H1 (cell line): ENCODE measurements around the gene CACNB4. TPM values are rescaled to one million over a fixed set of nuclear protein-coding genes. Genes with fewer than 3 reads are reported as not detected.

Experiments used
- CTCF ChIA-PET: fragments of 300-600 bp; sonication (Branson Sonifier 250); formaldehyde crosslinking; loops from one replicate; lab custom pipeline; 2021; ENCODE audit not compliant: partially characterized antibody; lab: Charles Lee
- POLR2A ChIA-PET: fragments of 300-600 bp; sonication (Branson Sonifier 250); formaldehyde crosslinking; loops from one replicate; lab custom pipeline; 2021; ENCODE audit warnings: inconsistent platforms; ENCODE audit not compliant: partially characterized antibody; lab: Charles Lee
- DNase-seq, 2 experiments: peaks; one replicate each; pipeline versions ENCODE4 v3.0.0 to v3.0.0-alpha.2; 2010 to 2022; ENCODE audit warnings: low spot score in 2 of 2, low read depth in 1 of 2, mixed read lengths in 1 of 2
- FAIRE-seq: peaks from 2 replicates; lab custom pipeline; 2011; peaks lifted over from hg19 to GRCh38; lab: Jason Lieb, UNC
- H2AFZ ChIP-seq: 2 replicates; pipeline ENCODE4 v1.8.1; 2012; ENCODE audit warnings: low read length, inconsistent platforms
- H2AK5ac ChIP-seq: 2 replicates; pipeline ENCODE4 v1.6.1; 2013; ENCODE audit warnings: low read depth, low read length
- H2BK120ac ChIP-seq: replicated peaks from 2 replicates; pipeline ENCODE3; 2013; ENCODE audit warnings: low read depth, low read length, inconsistent platforms
- H2BK12ac ChIP-seq: 2 replicates; pipeline ENCODE4 v1.6.1; 2013; ENCODE audit warnings: low read depth, low read length
- H2BK15ac ChIP-seq: 2 replicates; pipeline ENCODE4 v1.6.1; 2013; ENCODE audit warnings: low read length
- H2BK20ac ChIP-seq: 2 replicates; pipeline ENCODE4 v1.6.1; 2013; ENCODE audit warnings: low read length
- H2BK5ac ChIP-seq: 2 replicates; pipeline ENCODE4 v1.6.1; 2013; ENCODE audit warnings: low read depth, low read length
- H3K14ac ChIP-seq: 2 replicates; pipeline ENCODE4 v1.6.1; 2013; ENCODE audit warnings: inconsistent platforms; ENCODE audit not compliant: insufficient read length
- H3K18ac ChIP-seq: 2 replicates; pipeline ENCODE4 v1.6.1; 2013; ENCODE audit warnings: low read length; ENCODE audit errors: extremely low read depth
- H3K23ac ChIP-seq: 2 replicates; pipeline ENCODE4 v1.6.1; 2013; ENCODE audit warnings: inconsistent platforms; ENCODE audit not compliant: insufficient read length
- H3K23me2 ChIP-seq: 2 replicates; pipeline ENCODE4 v1.6.1; 2013; ENCODE audit warnings: low read depth, low read length
- H3K27ac ChIP-seq: 2 replicates; pipeline ENCODE4 v1.6.1; 2011; ENCODE audit warnings: low read depth, low read length, inconsistent platforms
- H3K27me3 ChIP-seq, 4 experiments: replicated peaks in 1 of 4; 1 replicate in 1 of 4; 2 replicates in 3 of 4; pipeline versions ENCODE4 v1.6.1 to v1.8.1; 2011 to 2013; ENCODE audit warnings: low read length in 3 of 4, mild to moderate bottlenecking in 3 of 4, inconsistent platforms in 2 of 4, mixed read lengths in 2 of 4, moderate library complexity in 1 of 4; ENCODE audit not compliant: control insufficient read depth in 3 of 4, insufficient read depth in 3 of 4; ENCODE audit errors: extremely low read depth in 1 of 4
- H3K36me3 ChIP-seq, 4 experiments: 2 replicates each; pipeline versions ENCODE4 v1.6.1 to v1.8.1; 2011 to 2013; ENCODE audit warnings: mild to moderate bottlenecking in 4 of 4, low read length in 3 of 4, moderate library complexity in 2 of 4, control low read depth in 1 of 4, inconsistent platforms in 1 of 4; ENCODE audit not compliant: insufficient read depth in 4 of 4, control insufficient read depth in 2 of 4
- H3K4ac ChIP-seq: replicated peaks from 2 replicates; pipeline ENCODE3; 2013; ENCODE audit warnings: low read length, low read depth, mixed read lengths, inconsistent platforms; ENCODE audit not compliant: insufficient read length
- H3K4me1 ChIP-seq, 4 experiments: replicated peaks in 1 of 4; 1 replicate in 1 of 4; 2 replicates in 3 of 4; pipeline versions ENCODE4 v1.6.1 to v1.8.1; 2011 to 2013; ENCODE audit warnings: low read length in 3 of 4, inconsistent platforms in 2 of 4, mixed read lengths in 1 of 4; ENCODE audit not compliant: insufficient read depth in 4 of 4, control insufficient read depth in 3 of 4
- H3K4me2 ChIP-seq, 2 experiments: 2 replicates each; pipeline versions ENCODE4 v1.6.1 to v1.8.1; 2011 to 2013; ENCODE audit warnings: low read depth in 2 of 2, low read length in 2 of 2, control low read depth in 1 of 2, inconsistent platforms in 1 of 2, mild to moderate bottlenecking in 1 of 2; ENCODE audit not compliant: insufficient read depth in 1 of 2
- H3K4me3 ChIP-seq, 4 experiments: fragments of 200-600, 300-600 bp in 1 of 4; sonication (generic), shearing (Covaris generic), sonication (Bioruptor Twin) in 1 of 4; 2 replicates each; pipeline versions ENCODE4 v1.5.1 to v1.8.1; 2011 to 2016; ENCODE audit warnings: low read length in 4 of 4, low read depth in 3 of 4, control low read depth in 2 of 4, inconsistent platforms in 2 of 4, mild to moderate bottlenecking in 2 of 4, mixed read lengths in 1 of 4, moderate library complexity in 1 of 4; ENCODE audit not compliant: insufficient read depth in 2 of 4; ENCODE audit errors: extremely low read depth in 1 of 4
- H3K56ac ChIP-seq: replicated peaks from 2 replicates; pipeline ENCODE3; 2013; ENCODE audit warnings: low read depth, mild to moderate bottlenecking, mixed read lengths, low read length, inconsistent platforms; ENCODE audit not compliant: insufficient read length
- H3K79me1 ChIP-seq: 2 replicates; pipeline ENCODE4 v1.6.1; 2013; ENCODE audit warnings: low read depth, low read length, control low read depth
- H3K79me2 ChIP-seq, 2 experiments: 2 replicates each; pipeline versions ENCODE4 v1.6.1 to v1.8.1; 2012 to 2013; ENCODE audit warnings: low read length in 2 of 2, mild to moderate bottlenecking in 2 of 2, inconsistent platforms in 1 of 2; ENCODE audit not compliant: insufficient read depth in 2 of 2, control insufficient read depth in 1 of 2
- H3K9ac ChIP-seq, 4 experiments: replicated peaks in 1 of 4; 1 replicate in 1 of 4; 2 replicates in 3 of 4; pipeline versions ENCODE4 v1.6.1 to v1.8.1; 2011 to 2013; ENCODE audit warnings: low read depth in 3 of 4, low read length in 3 of 4, control low read depth in 2 of 4, mild to moderate bottlenecking in 2 of 4, moderate library complexity in 2 of 4, inconsistent platforms in 1 of 4; ENCODE audit errors: extremely low read depth in 1 of 4
- H3K9me3 ChIP-seq, 2 experiments: 2 replicates each; pipeline versions ENCODE4 v1.6.1 to v1.8.1; 2012 to 2013; ENCODE audit warnings: mild to moderate bottlenecking in 2 of 2, moderate library complexity in 2 of 2, control low read depth in 1 of 2, inconsistent platforms in 1 of 2, low read depth in 1 of 2, low read length in 1 of 2, mixed read lengths in 1 of 2; ENCODE audit not compliant: insufficient read depth in 2 of 2
- H4K20me1 ChIP-seq, 2 experiments: replicated peaks in 1 of 2; 2 replicates each; pipeline versions ENCODE3 to v1.8.1; 2011 to 2013; ENCODE audit warnings: inconsistent platforms in 2 of 2, low read length in 2 of 2, mild to moderate bottlenecking in 1 of 2; ENCODE audit not compliant: insufficient read depth in 2 of 2, control insufficient read depth in 1 of 2
- H4K5ac ChIP-seq: 2 replicates; pipeline ENCODE4 v1.6.1; 2013; ENCODE audit warnings: low read length, low read depth, mixed read lengths, inconsistent platforms; ENCODE audit not compliant: insufficient read length
- H4K8ac ChIP-seq: 2 replicates; pipeline ENCODE4 v1.8.0; 2013; ENCODE audit warnings: mild to moderate bottlenecking, moderate library complexity, low read length, inconsistent platforms; ENCODE audit not compliant: insufficient read depth; ENCODE audit errors: extremely low read depth
- H4K91ac ChIP-seq: replicated peaks from 2 replicates; pipeline ENCODE3; 2013; ENCODE audit warnings: low read length, mixed read lengths, inconsistent platforms; ENCODE audit not compliant: insufficient read length
- EGR1 ChIP-seq: IDR thresholded peaks from 2 replicates; pipeline ENCODE4 v1.6.1; 2011; ENCODE audit warnings: low read depth, low read length, borderline replicate concordance
- EZH2 ChIP-seq: fragments of 200-600 bp; sonication (generic); IDR thresholded peaks from 2 replicates; pipeline ENCODE4 v1.7.1; 2012; ENCODE audit warnings: low read depth, mild to moderate bottlenecking, moderate library complexity, low read length, inconsistent platforms; ENCODE audit not compliant: severe bottlenecking
- KDM1A ChIP-seq: fragments of 200-600, 300-600 bp; sonication (generic); IDR thresholded peaks from 2 replicates; pipeline ENCODE4 v1.7.1; 2016; ENCODE audit warnings: mild to moderate bottlenecking, low read length, borderline replicate concordance
- POLR2AphosphoS5 ChIP-seq: IDR thresholded peaks from 2 replicates; pipeline ENCODE4 v1.6.1; 2011; ENCODE audit warnings: low read depth, low read length
- SUZ12 ChIP-seq: fragments of 200-600 bp; sonication (generic); IDR thresholded peaks from 2 replicates; pipeline ENCODE4 v1.6.1; 2012; ENCODE audit warnings: mild to moderate bottlenecking, inconsistent platforms, low read length, moderate library complexity, mixed read lengths
- WGBS, 2 experiments: shearing (Covaris generic) in 1 of 2; methylation state at CpG; one replicate each; pipeline versions ENCODE4 v1.1.6 to v1.1.7; 2013 to 2015; ENCODE audit warnings: low lambda C conversion rate in 2 of 2, mixed read lengths in 2 of 2, inconsistent platforms in 1 of 2, low coverage in 1 of 2, missing lambda C conversion rate in 1 of 2; ENCODE audit not compliant: insufficient replicate concordance in 2 of 2, insufficient coverage in 1 of 2, insufficient read length in 1 of 2; ENCODE audit errors: extremely low coverage in 1 of 2, missing lambda C conversion rate in 1 of 2; 5-methylcytosine and 5-hydroxymethylcytosine counted together
- polyA plus RNA-seq, 7 experiments: library from polyadenylated mRNA; depleted of rRNA in 3 of 7; stranded (reverse) in 5 of 7; unstranded in 2 of 7; fragments of >200 nt in 5 of 7; fragments of 200-250 nt in 2 of 7; gene quantifications; 1 replicate in 5 of 7; 2 replicates in 1 of 7; 4 replicates in 1 of 7; pipeline versions ENCODE4 v1.2.1 to v1.2.3, GENCODE V29; 2011 to 2013; ENCODE audit warnings: missing spikeins in 2 of 7, mixed read lengths in 2 of 7
- total RNA-seq: library from RNA; stranded (reverse); fragmentation: NEBNext Ultra II Directional; extraction: Animal tissue kit (Norgen Biotek cat#: 25700); gene quantifications from 2 replicates; pipeline ENCODE4 v1.2.1, GENCODE V29; 2021

CACNB4 gene
- total and polyA plus RNA-seq, 2 of the 8 experiments (the other 6 are each of a cell fraction or from before 2014, with no cell fraction given): 2.0 to 4.0 TPM

GRCh38 chr2:152064001-152064400 is 34.8 kb downstream of the CACNB4 start:
- no peaks in the 10 kb centered on the region for H3K79me1 ChIP-seq
- no peak overlapping the region for H3K4me3 ChIP-seq
- H3K27me3 ChIP-seq: no peaks in the 10 kb centered on the region
- no peak overlapping the region for H2AK5ac ChIP-seq
- ChIA-PET CTCF (interaction anchor here (0.7 to 1.6 kb wide), 5 partner anchors 11 to 32 kb away, joined by 3 to 7 read pairs (median 3); no protein-coding TSS in a partner anchor), POLR2A (no interaction called here)
- H3K23ac ChIP-seq: no peak overlapping the region
- 89% methylated on average over 3 of the region's 3 CpGs; no CpG with 5 or more reads in 1 of the 2 experiments for WGBS, 2 experiments
- H2AFZ ChIP-seq: no peak overlapping the region
- H2BK120ac ChIP-seq: no peak overlapping the region
- H3K23me2 ChIP-seq: no peaks in the 10 kb centered on the region
- no peak overlapping the region for H3K27ac ChIP-seq
- H3K56ac ChIP-seq: no peak overlapping the region
- no peaks in the 10 kb centered on the region for H3K36me3 ChIP-seq
- no peak overlapping the region for H4K91ac ChIP-seq
- no peak overlapping the region for H2BK12ac ChIP-seq
- no peak overlapping the region for H2BK20ac ChIP-seq
- H4K8ac ChIP-seq: no peak overlapping the region
- H3K4me2 ChIP-seq: no peak overlapping the region
- H3K4me1 ChIP-seq: no peaks in the 10 kb centered on the region; a peak in 2 of 7 replicates
- DNase-seq (no peak), FAIRE-seq (no peak)
- H4K5ac ChIP-seq: no peak overlapping the region
- TF ChIP-seq SUZ12 (no peak), EZH2 (no peak), POLR2AphosphoS5 (no peak), KDM1A (no peak), EGR1 (no peak)
- H3K79me2 ChIP-seq: no peaks in the 10 kb centered on the region
- peaks cover 3 to 5% of the 10 kb centered on the region in 2 experiments; a peak in 3 of 4 replicates for H3K9me3 ChIP-seq
- H3K9ac ChIP-seq: no peak overlapping the region
- H4K20me1 ChIP-seq: no peaks in the 10 kb centered on the region
- no peak overlapping the region for H2BK15ac ChIP-seq
- H3K18ac ChIP-seq: no peak overlapping the region
- no peak overlapping the region for H2BK5ac ChIP-seq
- H3K14ac ChIP-seq: no peak overlapping the region
- no peak overlapping the region for H3K4ac ChIP-seq
